D721Med (cell line): ENCODE results near the gene EBLN2.

Experiments used
- DNase-seq: peaks from one replicate; pipeline ENCODE4 v3.0.0; 2011; ENCODE audit warnings: low spot score; ENCODE audit not compliant: insufficient read length
- FAIRE-seq: peaks from 2 replicates; lab custom pipeline; 2011; peaks lifted over from hg19 to GRCh38; lab: Jason Lieb, UNC
- CTCF ChIP-seq: IDR thresholded peaks from 2 replicates; pipeline ENCODE4 v1.5.1; 2012; ENCODE audit warnings: mild to moderate bottlenecking, control low read depth; ENCODE audit not compliant: insufficient read depth; ENCODE audit errors: missing control alignments

EBLN2 gene

GRCh38 chr3:73101881-73102280 is 40.4 kb downstream of the EBLN2 start:
- no peak for TF ChIP-seq CTCF
- DNase-seq (no peak), FAIRE-seq (no peak)

DNA sequence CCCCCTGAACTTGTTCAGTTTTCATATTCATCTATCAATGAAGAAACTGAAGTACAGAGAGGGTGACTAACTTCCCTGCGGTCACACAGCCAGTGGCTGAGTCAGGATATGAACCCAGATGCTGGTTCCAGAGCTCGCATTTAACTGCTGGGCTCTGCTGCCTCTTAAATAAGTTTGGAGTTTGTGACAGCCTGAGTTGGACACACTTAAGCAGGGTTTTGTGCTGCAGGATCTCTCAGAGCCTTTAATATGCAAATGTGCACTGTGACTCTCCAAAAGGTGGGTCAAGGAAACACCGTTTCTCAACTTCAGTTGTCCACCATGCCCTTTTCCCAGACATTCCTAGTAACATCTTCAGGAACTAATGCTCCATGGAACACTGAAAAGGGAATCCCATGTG is 45.8 kb downstream of the EBLN2 start:
- FAIRE-seq (no peak), DNase-seq (no peak)
- TF ChIP-seq CTCF: no peak

GRCh38 chr3:73107676-73108187 is 46.3 kb downstream of the EBLN2 start:
- FAIRE-seq (no peak), DNase-seq (no peak)
- TF ChIP-seq CTCF: no peak

- no peak for TF ChIP-seq CTCF
- FAIRE-seq (no peak), DNase-seq (no peak)
Measured at GRCh38 chr3:73108750-73109149, 47.3 kb downstream of the EBLN2 start.

GRCh38 chr3:73110530-73110929 is 49.1 kb downstream of the EBLN2 start:
- no peak for TF ChIP-seq CTCF
- no peak for DNase-seq
- peak; percentile 98 for FAIRE-seq
